ENCODE measurements around the gene UTP11.

DNA sequence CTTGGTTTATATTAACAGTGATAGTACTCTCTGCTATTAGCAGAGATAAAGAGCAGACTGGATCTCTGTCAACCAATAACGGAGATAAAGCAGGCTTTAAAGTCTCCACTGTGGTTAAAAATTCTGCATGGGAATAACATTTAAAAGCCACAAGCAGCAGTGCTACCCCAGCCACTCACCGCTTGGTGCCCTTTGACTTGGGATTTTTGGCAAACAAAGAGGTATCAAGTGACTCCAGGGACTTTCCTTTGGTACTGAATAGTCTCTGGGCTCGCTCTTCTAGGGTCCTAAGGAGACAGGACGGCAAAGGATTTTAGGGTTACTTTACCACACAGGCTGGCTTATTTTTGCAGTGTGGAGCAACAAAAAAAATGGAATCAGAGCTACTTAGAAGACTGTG lies 34.0 kb upstream of the UTP11 start:
- TF ChIP-seq, protein P1, sequence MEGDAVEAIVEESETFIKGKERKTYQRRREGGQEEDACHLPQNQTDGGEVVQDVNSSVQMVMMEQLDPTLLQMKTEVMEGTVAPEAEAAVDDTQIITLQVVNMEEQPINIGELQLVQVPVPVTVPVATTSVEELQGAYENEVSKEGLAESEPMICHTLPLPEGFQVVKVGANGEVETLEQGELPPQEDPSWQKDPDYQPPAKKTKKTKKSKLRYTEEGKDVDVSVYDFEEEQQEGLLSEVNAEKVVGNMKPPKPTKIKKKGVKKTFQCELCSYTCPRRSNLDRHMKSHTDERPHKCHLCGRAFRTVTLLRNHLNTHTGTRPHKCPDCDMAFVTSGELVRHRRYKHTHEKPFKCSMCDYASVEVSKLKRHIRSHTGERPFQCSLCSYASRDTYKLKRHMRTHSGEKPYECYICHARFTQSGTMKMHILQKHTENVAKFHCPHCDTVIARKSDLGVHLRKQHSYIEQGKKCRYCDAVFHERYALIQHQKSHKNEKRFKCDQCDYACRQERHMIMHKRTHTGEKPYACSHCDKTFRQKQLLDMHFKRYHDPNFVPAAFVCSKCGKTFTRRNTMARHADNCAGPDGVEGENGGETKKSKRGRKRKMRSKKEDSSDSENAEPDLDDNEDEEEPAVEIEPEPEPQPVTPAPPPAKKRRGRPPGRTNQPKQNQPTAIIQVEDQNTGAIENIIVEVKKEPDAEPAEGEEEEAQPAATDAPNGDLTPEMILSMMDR (IDR thresholded peaks at IDR 0.05) = no peak
- TF ChIP-seq REST (IDR thresholded peaks at IDR 0.05; ENCODE audit: insufficient read depth in 1 of 2, low read depth in 2 of 2, low read length in 1 of 2) (no peak), SIN3A (IDR thresholded peaks at IDR 0.05; ENCODE audit: borderline replicate concordance, insufficient read depth, low read depth, low read length) (no peak), POLR2AphosphoS5 (IDR thresholded peaks at IDR 0.05; ENCODE audit: low read depth, low read length) (no peak)

All from Panc1 (cell line).